ENCODE results near the gene RPL36AL. TPM values are rescaled to one million over a fixed set of nuclear protein-coding genes. Genes with fewer than 3 reads are reported as not detected.
A peak's percentile ranks its signal among the peaks of the same experiment; 100 is the strongest.

The RPL36AL gene
- total RNA-seq, 1 donor from 2014 or later: 149 TPM

- Mint-ChIP-seq H3K27me3 (ENCODE audit: low read depth) (no peaks in the 10 kb centered on the region), H3K4me3 (peak within 1 kb of the TSS; percentile 94), H3K4me1 (peaks cover 38% of the 10 kb centered on the region), H3K9me3 (no peaks in the 10 kb centered on the region), H3K36me3 (peaks cover 6% of the 10 kb centered on the region), H3K27ac (peak within 1 kb of the TSS; percentile 99)
- TF ChIP-seq CTCF (IDR thresholded peaks at IDR 0.05; ENCODE audit: unreplicated experiment): no peak
- DNase-seq (ENCODE audit: low spot score in 2 of 2, unreplicated experiment in 2 of 2): peak; percentile 54 to 77
These were observed 14.3 kb upstream of the RPL36AL start, which contains the start of gene DNAAF2 for GRCh38 chr14:49634547-49635334. Gene DNAAF2, minus strand, starts transcription at chr14:49635244. Its CDS starts 95 bp downstream, at chr14:49635149.

GRCh38 chr14:49633640-49634546 is 13.5 kb upstream of the RPL36AL start:
- H3K27me3 Mint-ChIP-seq (ENCODE audit: low read depth): no peaks in the 10 kb centered on the region
- H3K9me3 Mint-ChIP-seq: no peaks in the 10 kb centered on the region
- peak overlapping the region; percentile 92 for H3K4me3 Mint-ChIP-seq
- peak; percentile 76 for TF ChIP-seq CTCF (IDR thresholded peaks at IDR 0.05; ENCODE audit: unreplicated experiment)
- H3K36me3 Mint-ChIP-seq: peaks cover 5% of the 10 kb centered on the region
- peak; percentile 85 to 94 for DNase-seq (ENCODE audit: low spot score in 2 of 2, unreplicated experiment in 2 of 2)
- peak overlapping the region; percentile 95 for H3K27ac Mint-ChIP-seq
- peaks cover 38% of the 10 kb centered on the region for H3K4me1 Mint-ChIP-seq

GRCh38 chr14:49623941-49624839 is 3.8 kb upstream of the RPL36AL start:
- no peak for TF ChIP-seq CTCF (IDR thresholded peaks at IDR 0.05; ENCODE audit: unreplicated experiment)
- H3K9me3 Mint-ChIP-seq: no peaks in the 10 kb centered on the region
- H3K27ac Mint-ChIP-seq: no peak overlapping the region
- H3K4me3 Mint-ChIP-seq: no peak overlapping the region
- DNase-seq (ENCODE audit: low spot score in 2 of 2, unreplicated experiment in 2 of 2): no peak
- peaks cover 7% of the 10 kb centered on the region for H3K36me3 Mint-ChIP-seq
- H3K4me1 Mint-ChIP-seq: peaks cover 26% of the 10 kb centered on the region
- H3K27me3 Mint-ChIP-seq (ENCODE audit: low read depth): no peaks in the 10 kb centered on the region

GRCh38 chr14:49623387-49623786 is 3.0 kb upstream of the RPL36AL start:
- Mint-ChIP-seq H3K9me3 (no peaks in the 10 kb centered on the region), H3K27ac (peak overlapping the region; percentile 16), H3K4me1 (peaks cover 30% of the 10 kb centered on the region), H3K27me3 (ENCODE audit: low read depth) (no peaks in the 10 kb centered on the region), H3K4me3 (no peak overlapping the region), H3K36me3 (peaks cover 9% of the 10 kb centered on the region)
- DNase-seq (ENCODE audit: low spot score in 2 of 2, unreplicated experiment in 2 of 2): no peak
- no peak for TF ChIP-seq CTCF (IDR thresholded peaks at IDR 0.05; ENCODE audit: unreplicated experiment)

GRCh38 chr14:49622022-49622607 is 1.7 kb upstream of the RPL36AL start:
- H3K4me1 Mint-ChIP-seq: peaks cover 37% of the 10 kb centered on the region
- DNase-seq (ENCODE audit: low spot score in 2 of 2, unreplicated experiment in 2 of 2): no peak
- H3K4me3 Mint-ChIP-seq: peak overlapping the region; percentile 98
- no peaks in the 10 kb centered on the region for H3K9me3 Mint-ChIP-seq
- peaks cover 10% of the 10 kb centered on the region for H3K36me3 Mint-ChIP-seq
- no peak overlapping the region for H3K27ac Mint-ChIP-seq
- TF ChIP-seq CTCF (IDR thresholded peaks at IDR 0.05; ENCODE audit: unreplicated experiment): no peak
- H3K27me3 Mint-ChIP-seq (ENCODE audit: low read depth): no peaks in the 10 kb centered on the region

Data from mesothelial cell of epicardium (in vitro differentiated cells).